GM21423 (cell line): ENCODE results near the gene EVI5L.

Experiments
- ATAC-seq: cut with Tn5 transposase; IDR thresholded peaks from one replicate; pipeline ENCODE4 v1.9.1; 2021; ENCODE audit warnings: mild to moderate bottlenecking, moderate library complexity; ENCODE audit not compliant: unreplicated experiment

Gene EVI5L

GRCh38 chr19:7859831-7860713 is 30.1 kb downstream of the EVI5L start:
- ATAC-seq: no peak

- ATAC-seq: no peak
These were observed 30.9 kb downstream of the EVI5L start for GRCh38 chr19:7860714-7861618.

GRCh38 chr19:7861619-7862412 is 31.8 kb downstream of the EVI5L start:
- ATAC-seq: no peak

- ATAC-seq: no peak
These were observed 32.5 kb downstream of the EVI5L start for GRCh38 chr19:7862413-7862951.

GRCh38 chr19:7863157-7863970 is 33.3 kb downstream of the EVI5L start:
- no peak for ATAC-seq

- no peak for ATAC-seq
These were observed 34.1 kb downstream of the EVI5L start for GRCh38 chr19:7863971-7864689.

- no peak for ATAC-seq
These were observed 34.7 kb downstream of the EVI5L start for GRCh38 chr19:7864690-7865074.

GRCh38 chr19:7865262-7865911 is 35.4 kb downstream of the EVI5L start:
- ATAC-seq: no peak

GRCh38 chr19:7866399-7867091 is 36.5 kb downstream of the EVI5L start:
- no peak for ATAC-seq

- ATAC-seq: no peak
These were observed 37.2 kb downstream of the EVI5L start for GRCh38 chr19:7867092-7867844.

GRCh38 chr19:7868326-7868670 is 38.3 kb downstream of the EVI5L start:
- ATAC-seq: no peak

GRCh38 chr19:7868671-7869452 is 38.8 kb downstream of the EVI5L start:
- peak; percentile 60 for ATAC-seq

GRCh38 chr19:7869453-7869909 is 39.5 kb downstream of the EVI5L start:
- peak; percentile 46 for ATAC-seq

GRCh38 chr19:7869910-7870511 is 40.0 kb downstream of the EVI5L start:
- ATAC-seq: no peak

GRCh38 chr19:7870571-7871436 is 40.8 kb downstream of the EVI5L start:
- ATAC-seq: no peak
